HFFc6 (cell line): ENCODE data around the gene GALNT14. TPM values are rescaled to one million over a fixed set of nuclear protein-coding genes. Genes with fewer than 3 reads are reported as not detected.
"Not testable (repeated sequence)": the region's sequence is repeated elsewhere in the genome, so short reads cannot be mapped to it uniquely, and the experiment has no call there.

Experiments
- DNase-seq: peaks from one replicate; pipeline ENCODE4 v3.0.0-alpha.2; 2018
- H3K27ac Mint-ChIP-seq: 2 replicates; pipeline ENCODE4 v1.8.0; 2020; ENCODE audit warnings: mild to moderate bottlenecking, mixed read lengths
- H3K27me3 Mint-ChIP-seq: 2 replicates; pipeline ENCODE4 v1.8.0; 2021; ENCODE audit warnings: mild to moderate bottlenecking, moderate library complexity, mixed read lengths; ENCODE audit not compliant: insufficient read depth
- H3K36me3 Mint-ChIP-seq: 2 replicates; pipeline ENCODE4 v1.8.0; 2021; ENCODE audit warnings: low read depth, mixed read lengths
- H3K4me1 Mint-ChIP-seq: 2 replicates; pipeline ENCODE4 v1.8.0; 2020; ENCODE audit warnings: low read depth, mixed read lengths
- H3K4me3 Mint-ChIP-seq: 2 replicates; pipeline ENCODE4 v1.8.0; 2020; ENCODE audit warnings: mild to moderate bottlenecking, moderate library complexity, mixed read lengths
- H3K9me3 Mint-ChIP-seq: 2 replicates; pipeline ENCODE4 v1.8.0; 2020; ENCODE audit warnings: mild to moderate bottlenecking, mixed read lengths
- CTCF ChIP-seq: fragments of 200-600 bp; sonication (generic); IDR thresholded peaks from 2 replicates; pipeline ENCODE4 v1.5.0; 2021; ENCODE audit warnings: antibody characterized with exemption, mild to moderate bottlenecking
- total RNA-seq, 6 experiments: library from RNA; stranded (reverse); fragmentation: NEBNext Ultra II Directional; extraction: Animal tissue kit (Norgen Biotek cat#: 25700); gene quantifications; 2 replicates in 1 of 6; 3 replicates in 5 of 6; pipeline ENCODE4 v1.2.3, GENCODE V29; 2021

GALNT14 gene
- total RNA-seq, 6 experiments from 2014 or later = 0.11 to 1.0 (median 0.25) TPM; not detected in 1

GRCh38 chr2:30910686-30911085 lies 227.6 kb downstream of the GALNT14 start:
- no peak for TF ChIP-seq CTCF
- no peak overlapping the region for H3K4me3 Mint-ChIP-seq
- peaks cover 3% of the 10 kb centered on the region for H3K9me3 Mint-ChIP-seq
- no peaks in the 10 kb centered on the region for H3K27me3 Mint-ChIP-seq
- no peaks in the 10 kb centered on the region for H3K36me3 Mint-ChIP-seq
- DNase-seq = no peak
- H3K27ac Mint-ChIP-seq = no peak overlapping the region
- H3K4me1 Mint-ChIP-seq = no peaks in the 10 kb centered on the region

GRCh38 chr2:30904437-30904836 lies 233.8 kb downstream of the GALNT14 start:
- H3K4me3 Mint-ChIP-seq, H3K27me3 Mint-ChIP-seq, H3K36me3 Mint-ChIP-seq, H3K9me3 Mint-ChIP-seq, H3K27ac Mint-ChIP-seq, DNase-seq, H3K4me1 Mint-ChIP-seq: not testable (repeated sequence)

GRCh38 chr2:30903326-30903725 lies 234.9 kb downstream of the GALNT14 start:
- Mint-ChIP-seq H3K27ac (no peak overlapping the region), H3K4me3 (no peak overlapping the region), H3K4me1 (no peaks in the 10 kb centered on the region), H3K27me3 (no peaks in the 10 kb centered on the region; the same call in 1 of the 2 replicates), H3K9me3 (no peaks in the 10 kb centered on the region; the same call in 1 of the 2 replicates), H3K36me3 (no peaks in the 10 kb centered on the region)
- DNase-seq = no peak
- TF ChIP-seq CTCF = no peak

- H3K4me3 Mint-ChIP-seq = no peak overlapping the region
- no peaks in the 10 kb centered on the region for H3K4me1 Mint-ChIP-seq
- no peaks in the 10 kb centered on the region; the same call in 1 of the 2 replicates for H3K27me3 Mint-ChIP-seq
- H3K27ac Mint-ChIP-seq = no peak overlapping the region
- H3K9me3 Mint-ChIP-seq = no peaks in the 10 kb centered on the region; the same call in 1 of the 2 replicates
- H3K36me3 Mint-ChIP-seq = no peaks in the 10 kb centered on the region
- no peak for DNase-seq
- no peak for TF ChIP-seq CTCF
These were observed 237.9 kb downstream of the GALNT14 start for GRCh38 chr2:30900381-30900780.

- no peak for DNase-seq
- Mint-ChIP-seq H3K27me3 (no peaks in the 10 kb centered on the region; the same call in none of the 2 replicates), H3K36me3 (no peaks in the 10 kb centered on the region), H3K27ac (no peak overlapping the region), H3K9me3 (no peaks in the 10 kb centered on the region; the same call in 1 of the 2 replicates), H3K4me3 (no peak overlapping the region), H3K4me1 (no peaks in the 10 kb centered on the region)
- no peak for TF ChIP-seq CTCF
These were observed 238.7 kb downstream of the GALNT14 start for GRCh38 chr2:30899516-30900054.

GRCh38 chr2:30897539-30897938 lies 240.7 kb downstream of the GALNT14 start:
- TF ChIP-seq CTCF = no peak
- no peaks in the 10 kb centered on the region; the same call in 1 of the 2 replicates for H3K9me3 Mint-ChIP-seq
- no peak overlapping the region for H3K27ac Mint-ChIP-seq
- no peaks in the 10 kb centered on the region for H3K4me1 Mint-ChIP-seq
- H3K27me3 Mint-ChIP-seq = no peaks in the 10 kb centered on the region; the same call in none of the 2 replicates
- DNase-seq = no peak
- no peak overlapping the region for H3K4me3 Mint-ChIP-seq
- no peaks in the 10 kb centered on the region for H3K36me3 Mint-ChIP-seq
